SJCRH30 (cell line): Measurements from ENCODE around the gene ADAMTS13. TPM values are rescaled to one million over a fixed set of nuclear protein-coding genes. Genes with fewer than 3 reads are reported as not detected.
"Not testable (repeated sequence)": the region's sequence is repeated elsewhere in the genome, so short reads cannot be mapped to it uniquely, and the experiment has no call there.

Source experiments
- DNase-seq, 2 experiments: peaks; one replicate each; pipeline ENCODE4 v3.0.0-alpha.2; 2015 to 2020
- H3K27ac ChIP-seq: fragments of 250-450 bp; sonication (Bioruptor Pico); 2 replicates; pipeline ENCODE4 v1.5.1; 2020; ENCODE audit warnings: mild to moderate bottlenecking, moderate library complexity
- H3K27me3 ChIP-seq: fragments of 250-450 bp; sonication (Bioruptor Pico); 2 replicates; pipeline ENCODE4 v1.5.1; 2020; ENCODE audit warnings: mild to moderate bottlenecking, moderate library complexity
- H3K36me3 ChIP-seq: fragments of 250-450 bp; sonication (Bioruptor Pico); 2 replicates; pipeline ENCODE4 v1.5.1; 2020; ENCODE audit warnings: mild to moderate bottlenecking, moderate library complexity
- H3K4me1 ChIP-seq: fragments of 250-450 bp; sonication (Bioruptor Pico); 2 replicates; pipeline ENCODE4 v1.5.1; 2020; ENCODE audit warnings: mild to moderate bottlenecking, moderate library complexity
- H3K4me3 ChIP-seq: fragments of 250-450 bp; sonication (Bioruptor Pico); 2 replicates; pipeline ENCODE4 v1.5.1; 2020; ENCODE audit warnings: mild to moderate bottlenecking, moderate library complexity
- H3K9me3 ChIP-seq: fragments of 250-450 bp; sonication (Bioruptor Pico); replicated peaks from 2 replicates; pipeline ENCODE4 v1.5.1; 2020; ENCODE audit warnings: mild to moderate bottlenecking, moderate library complexity
- total RNA-seq: library from RNA; depleted of rRNA; stranded (reverse); fragments of >200 nt; shearing (Covaris generic); gene quantifications from 2 replicates; pipeline ENCODE4 v1.2.3, GENCODE V29; 2014; rRNA removed

Gene ADAMTS13
- 0.42 and 0.43 TPM in 2 replicates for total RNA-seq

GRCh38 chr9:133421615-133422542 is at the start of gene ADAMTS13:
ADAMTS13 (plus strand) TSS chr9:133422367; CDS start chr9:133422444, 77 bp downstream.
- no peak within 1 kb of the TSS for H3K27ac ChIP-seq
- no peak for DNase-seq
- H3K27me3 ChIP-seq = no peaks in the 10 kb centered on the region
- H3K4me3 ChIP-seq = no peak within 1 kb of the TSS
- no peaks in the 10 kb centered on the region for H3K9me3 ChIP-seq
- H3K4me1 ChIP-seq = peaks cover 3% of the 10 kb centered on the region
- H3K36me3 ChIP-seq = no peaks in the 10 kb centered on the region

GRCh38 chr9:133374612-133375115 is 47.5 kb upstream of the ADAMTS13 start:
- H3K27me3 ChIP-seq = no peaks in the 10 kb centered on the region
- H3K9me3 ChIP-seq = no peaks in the 10 kb centered on the region
- no peak for DNase-seq
- H3K4me1 ChIP-seq = peaks cover under 1% of the 10 kb centered on the region; the same call in 1 of the 2 replicates
- peak overlapping the region; percentile 81 for H3K4me3 ChIP-seq
- peaks cover 20% of the 10 kb centered on the region for H3K36me3 ChIP-seq
- H3K27ac ChIP-seq = peak overlapping the region; percentile 51; the same call in 1 of the 2 replicates

GRCh38 chr9:133375116-133375723 is 46.9 kb upstream of the ADAMTS13 start:
- no peaks in the 10 kb centered on the region for H3K9me3 ChIP-seq
- peak overlapping the region; percentile 51 for H3K27ac ChIP-seq
- H3K36me3 ChIP-seq = peaks cover 18% of the 10 kb centered on the region
- peak; percentile 49 to 63 for DNase-seq
- H3K27me3 ChIP-seq = no peaks in the 10 kb centered on the region
- peak overlapping the region; percentile 81 for H3K4me3 ChIP-seq
- no peaks in the 10 kb centered on the region for H3K4me1 ChIP-seq

- DNase-seq = peak; percentile 96 to 98
- Histone ChIP-seq H3K4me1 (no peaks in the 10 kb centered on the region), H3K36me3 (peaks cover 15% of the 10 kb centered on the region), H3K27ac (peak within 1 kb of the TSS; percentile 51), H3K9me3 (no peaks in the 10 kb centered on the region), H3K27me3 (no peaks in the 10 kb centered on the region), H3K4me3 (peak within 1 kb of the TSS; percentile 81)
Observed at GRCh38 chr9:133375724-133376654, 46.2 kb upstream of the ADAMTS13 start, which contains the start of the genes STKLD1 and SURF4. STKLD1 (plus strand) TSS chr9:133376366; CDS start chr9:133376474, 108 bp downstream. SURF4 (minus strand) TSS chr9:133376060; CDS start chr9:133375969, 91 bp downstream.

GRCh38 chr9:133377280-133377679 is 44.9 kb upstream of the ADAMTS13 start:
- not testable (repeated sequence) for H3K27ac ChIP-seq, DNase-seq, H3K4me3 ChIP-seq, H3K9me3 ChIP-seq, H3K4me1 ChIP-seq, H3K27me3 ChIP-seq
- peaks cover 13% of the 10 kb centered on the region for H3K36me3 ChIP-seq

GRCh38 chr9:133377721-133378216 is 44.4 kb upstream of the ADAMTS13 start:
- Histone ChIP-seq H3K9me3 (no peaks in the 10 kb centered on the region), H3K27ac (no peak overlapping the region), H3K4me1 (no peaks in the 10 kb centered on the region), H3K36me3 (peaks cover 10% of the 10 kb centered on the region), H3K27me3 (no peaks in the 10 kb centered on the region), H3K4me3 (no peak overlapping the region)
- peak; percentile 50 to 70 for DNase-seq

- Histone ChIP-seq H3K27ac (no peak overlapping the region), H3K4me3 (no peak overlapping the region), H3K9me3 (no peaks in the 10 kb centered on the region), H3K4me1 (no peaks in the 10 kb centered on the region), H3K27me3 (no peaks in the 10 kb centered on the region), H3K36me3 (peaks cover 4% of the 10 kb centered on the region)
- no peak for DNase-seq
Observed at GRCh38 chr9:133378408-133378962, 43.7 kb upstream of the ADAMTS13 start.

- H3K27ac ChIP-seq = no peak overlapping the region
- H3K4me1 ChIP-seq = no peaks in the 10 kb centered on the region
- no peak overlapping the region for H3K4me3 ChIP-seq
- no peaks in the 10 kb centered on the region for H3K9me3 ChIP-seq
- DNase-seq = no peak
- no peaks in the 10 kb centered on the region for H3K27me3 ChIP-seq
- H3K36me3 ChIP-seq = no peaks in the 10 kb centered on the region
Observed at GRCh38 chr9:133379153-133380086, 42.7 kb upstream of the ADAMTS13 start.

GRCh38 chr9:133380734-133381133 is 41.4 kb upstream of the ADAMTS13 start:
- Histone ChIP-seq H3K4me1 (peaks cover 3% of the 10 kb centered on the region; the same call in 1 of the 2 replicates), H3K4me3 (no peak overlapping the region), H3K27ac (no peak overlapping the region), H3K9me3 (no peaks in the 10 kb centered on the region), H3K36me3 (no peaks in the 10 kb centered on the region), H3K27me3 (no peaks in the 10 kb centered on the region)
- no peak for DNase-seq

- no peak for DNase-seq
- no peak overlapping the region for H3K4me3 ChIP-seq
- H3K9me3 ChIP-seq = no peaks in the 10 kb centered on the region
- H3K4me1 ChIP-seq = peaks cover 5% of the 10 kb centered on the region; the same call in 1 of the 2 replicates
- no peaks in the 10 kb centered on the region for H3K27me3 ChIP-seq
- no peak overlapping the region for H3K27ac ChIP-seq
- H3K36me3 ChIP-seq = no peaks in the 10 kb centered on the region
Observed at GRCh38 chr9:133382507-133383141, 39.5 kb upstream of the ADAMTS13 start.

- Histone ChIP-seq H3K4me1 (peaks cover 5% of the 10 kb centered on the region; the same call in 1 of the 2 replicates), H3K4me3 (no peak overlapping the region), H3K27ac (no peak overlapping the region), H3K36me3 (no peaks in the 10 kb centered on the region), H3K27me3 (no peaks in the 10 kb centered on the region), H3K9me3 (no peaks in the 10 kb centered on the region)
- DNase-seq = no peak
Observed at GRCh38 chr9:133383438-133383837, 38.7 kb upstream of the ADAMTS13 start.

GRCh38 chr9:133384736-133385321 is 37.3 kb upstream of the ADAMTS13 start:
- DNase-seq = peak in 1 of 2 experiments; percentile 65
- no peak overlapping the region for H3K4me3 ChIP-seq
- no peaks in the 10 kb centered on the region for H3K27me3 ChIP-seq

More at GRCh38 chr9:133384736-133385321, 37.3 kb upstream of the ADAMTS13 start:
- H3K27ac ChIP-seq = no peak overlapping the region
- H3K4me1 ChIP-seq = peaks cover 5% of the 10 kb centered on the region; the same call in 1 of the 2 replicates
- no peaks in the 10 kb centered on the region for H3K9me3 ChIP-seq
- no peaks in the 10 kb centered on the region for H3K36me3 ChIP-seq
